Measurements from ENCODE around the gene MAPK1IP1L. TPM values are rescaled to one million over a fixed set of nuclear protein-coding genes. Genes with fewer than 3 reads are reported as not detected.

The MAPK1IP1L gene
- total RNA-seq, 3 donors from 2014 or later (not counting 1 experiment from before 2014, with no cell fraction given): 119 to 140 (median 127) TPM

GRCh38 chr14:55051165-55051422 is 353 bp upstream of the MAPK1IP1L start:
- ATAC-seq: peak in 2 of 3 donors; percentile 1 to 4
- peak overlapping the region; percentile 86 to 93 for H3K27ac Mint-ChIP-seq
- Histone ChIP-seq H3K9me3 (ENCODE audit: control insufficient read depth, insufficient read depth, low read length) (no peaks in the 10 kb centered on the region), H3K27me3 (ENCODE audit: control insufficient read depth, insufficient read depth, low read length) (no peaks in the 10 kb centered on the region), H3K4me1 (ENCODE audit: control insufficient read depth, insufficient read depth, low read length) (peaks cover 15% of the 10 kb centered on the region), H3K4me3 (ENCODE audit: low read length) (peak overlapping the region; percentile 54), H3K27ac (ENCODE audit: low read length) (peak overlapping the region; percentile 70), H3K36me3 (ENCODE audit: control insufficient read depth, insufficient read depth, low read length) (no peaks in the 10 kb centered on the region)
- no peaks in the 10 kb centered on the region for H3K27me3 Mint-ChIP-seq (ENCODE audit: low read depth in 2 of 2)
- no peaks in the 10 kb centered on the region for H3K36me3 Mint-ChIP-seq
- intact Hi-C loops (cut with micrococcal nuclease): loop anchor here (1.0 to 10.0 kb wide), 4 partner anchors 24 to 531 kb away; partner anchors contain the start of genes FBXO34, KTN1, SOCS4 and WDHD1
- under 1% methylated on average over 10 of the region's 10 CpGs for WGBS (ENCODE audit: insufficient coverage)
- no peaks in the 10 kb centered on the region for H3K9me3 Mint-ChIP-seq
- no peak for DNase-seq
- peaks cover 38% of the 10 kb centered on the region in 2 donors for H3K4me1 Mint-ChIP-seq
- TF ChIP-seq CTCF (IDR thresholded peaks at IDR 0.05): no peak
- H3K4me3 Mint-ChIP-seq: peak overlapping the region; percentile 92

- H3K9me3 Mint-ChIP-seq: no peaks in the 10 kb centered on the region
- peak in 1 of 3 donors; percentile 6 for ATAC-seq
- H3K9me3 ChIP-seq (ENCODE audit: control insufficient read depth, insufficient read depth, low read length): no peaks in the 10 kb centered on the region
- H3K36me3 Mint-ChIP-seq: no peaks in the 10 kb centered on the region
- DNase-seq: no peak
- no peaks in the 10 kb centered on the region for H3K27me3 Mint-ChIP-seq (ENCODE audit: low read depth in 2 of 2)
- H3K4me3 Mint-ChIP-seq: peak overlapping the region; percentile 92
- H3K4me3 ChIP-seq (ENCODE audit: low read length): peak overlapping the region; percentile 96
- 17% methylated on average over 14 of the region's 14 CpGs for WGBS (ENCODE audit: insufficient coverage)
- intact Hi-C loops (cut with micrococcal nuclease): loop anchor here (5.0 to 10.0 kb wide), 2 partner anchors 222 to 530 kb away; partner anchors contain the start of genes FBXO34 and KTN1
- no peaks in the 10 kb centered on the region for H3K27me3 ChIP-seq (ENCODE audit: control insufficient read depth, insufficient read depth, low read length)
- no peaks in the 10 kb centered on the region for H3K36me3 ChIP-seq (ENCODE audit: control insufficient read depth, insufficient read depth, low read length)
- H3K4me1 Mint-ChIP-seq: peaks cover 38% of the 10 kb centered on the region in 2 donors
- H3K27ac ChIP-seq (ENCODE audit: low read length): peak overlapping the region; percentile 99
- no peak for TF ChIP-seq CTCF (IDR thresholded peaks at IDR 0.05)
- peak overlapping the region; percentile 86 to 93 for H3K27ac Mint-ChIP-seq
- H3K4me1 ChIP-seq (ENCODE audit: control insufficient read depth, insufficient read depth, low read length): peaks cover 15% of the 10 kb centered on the region
These were observed 953 bp downstream of the MAPK1IP1L start for GRCh38 chr14:55052269-55052930.

GRCh38 chr14:55053018-55053417 is 1.6 kb downstream of the MAPK1IP1L start:
- Histone ChIP-seq H3K9me3 (ENCODE audit: control insufficient read depth, insufficient read depth, low read length) (no peaks in the 10 kb centered on the region), H3K4me1 (ENCODE audit: control insufficient read depth, insufficient read depth, low read length) (peaks cover 15% of the 10 kb centered on the region), H3K36me3 (ENCODE audit: control insufficient read depth, insufficient read depth, low read length) (peaks cover 2% of the 10 kb centered on the region), H3K27ac (ENCODE audit: low read length) (peak overlapping the region; percentile 99), H3K27me3 (ENCODE audit: control insufficient read depth, insufficient read depth, low read length) (no peaks in the 10 kb centered on the region), H3K4me3 (ENCODE audit: low read length) (no peak overlapping the region)
- H3K9me3 Mint-ChIP-seq: no peaks in the 10 kb centered on the region
- WGBS (ENCODE audit: insufficient coverage): 95% methylated on average over 5 of the region's 6 CpGs
- no peak for TF ChIP-seq CTCF (IDR thresholded peaks at IDR 0.05)
- peak overlapping the region; percentile 86 to 93 for H3K27ac Mint-ChIP-seq
- no peaks in the 10 kb centered on the region for H3K27me3 Mint-ChIP-seq (ENCODE audit: low read depth in 2 of 2)
- intact Hi-C loops (cut with micrococcal nuclease): loop anchor here (5.0 to 10.0 kb wide), 2 partner anchors 222 to 529 kb away; partner anchors contain the start of genes FBXO34 and KTN1
- no peak for DNase-seq
- no peaks in the 10 kb centered on the region for H3K36me3 Mint-ChIP-seq
- H3K4me3 Mint-ChIP-seq: peak overlapping the region; percentile 92
- ATAC-seq: no peak
- peaks cover 39 to 41% of the 10 kb centered on the region in 2 donors for H3K4me1 Mint-ChIP-seq
